HepG2 (cell line): ENCODE results near the gene SNHG17. TPM values are rescaled to one million over a fixed set of nuclear protein-coding genes. Genes with fewer than 3 reads are reported as not detected.
A peak's percentile ranks its signal among the peaks of the same experiment; 100 is the strongest.

Experiments used
- RFX5 ChIP-seq: IDR thresholded peaks from 2 replicates; pipeline ENCODE4 v1.6.1; 2011; ENCODE audit warnings: low read depth, low read length, improper control_type of control experiment
- TBL1XR1 ChIP-seq: fragments of 150-350 bp; IDR thresholded peaks from 2 replicates; pipeline ENCODE4 v1.6.1; 2014; ENCODE audit warnings: borderline replicate concordance, low read length; ENCODE audit not compliant: partially characterized antibody
- ZNF33B ChIP-seq: sonication (generic); formaldehyde crosslinking; IDR thresholded peaks from 2 replicates; pipeline ENCODE4 v1.5.1; 2020; ENCODE audit warnings: mild to moderate bottlenecking, missing genetic modification reagents
- ZNF572 ChIP-seq: sonication (generic); formaldehyde crosslinking; IDR thresholded peaks from 2 replicates; pipeline ENCODE4 v1.5.1; 2020; ENCODE audit warnings: mild to moderate bottlenecking, missing genetic modification reagents
- ZNF790 ChIP-seq: sonication (generic); formaldehyde crosslinking; IDR thresholded peaks from 2 replicates; pipeline ENCODE4 v1.8.0; 2022; ENCODE audit warnings: missing genetic modification reagents, mild to moderate bottlenecking, borderline replicate concordance
- polyA plus RNA-seq, 8 experiments: library from polyadenylated mRNA; depleted of rRNA in 3 of 8; stranded (reverse) in 7 of 8; unstranded in 1 of 8; fragments of >200 nt; fragmentation: Illumina TruSeq in 4 of 8; extraction: Trizol in 4 of 8; gene quantifications; 2 replicates each; pipeline versions ENCODE4 v1.2.1 to v1.2.3, GENCODE V29; 2011 to 2016; ENCODE audit warnings: low read depth in 4 of 8, missing spikeins in 1 of 8, mixed read lengths in 1 of 8; ENCODE audit not compliant: insufficient read depth in 1 of 8
- total RNA-seq, 5 experiments: library from RNA; depleted of rRNA; stranded (reverse); fragments of >200 nt; fragmentation: Illumina TruSeq; extraction: Trizol; gene quantifications; 2 replicates each; pipeline ENCODE4 v1.2.3, GENCODE V29; 2016; ENCODE audit warnings: low read depth in 1 of 5
- TF ChIP-seq, protein P1 (sequence below): sonication (generic); formaldehyde crosslinking; IDR thresholded peaks from 2 replicates; pipeline ENCODE4 v1.4.0; 2020; ENCODE audit warnings: missing genetic modification reagents, borderline replicate concordance
- TF ChIP-seq, protein P2 (sequence below): IDR thresholded peaks from 2 replicates; pipeline ENCODE4 v1.6.1; 2016; ENCODE audit warnings: mild to moderate bottlenecking
- TF ChIP-seq, protein P3 (sequence below): sonication (generic); formaldehyde crosslinking; IDR thresholded peaks from 2 replicates; pipeline ENCODE4 v1.4.0; 2020; ENCODE audit warnings: mild to moderate bottlenecking, low read depth, missing genetic modification reagents
- TF ChIP-seq, protein P4 (sequence below): sonication (generic); formaldehyde crosslinking; IDR thresholded peaks from 2 replicates; pipeline ENCODE4 v1.9.0; 2021; ENCODE audit warnings: missing genetic modification reagents, borderline replicate concordance
- TF ChIP-seq, protein P5 (sequence below): sonication (generic); formaldehyde crosslinking; IDR thresholded peaks from 2 replicates; pipeline ENCODE4 v1.5.1; 2020; ENCODE audit warnings: mild to moderate bottlenecking, missing genetic modification reagents
- TF ChIP-seq, protein P6 (sequence below): sonication (generic); formaldehyde crosslinking; IDR thresholded peaks from 2 replicates; pipeline ENCODE4 v1.5.0; 2020; ENCODE audit warnings: mild to moderate bottlenecking, missing genetic modification reagents

Gene SNHG17
- total and polyA plus RNA-seq, 2 of the 13 experiments (the other 11 are each of a cell fraction or from before 2014, with no cell fraction given) = 26.2 to 41.2 TPM

DNA sequence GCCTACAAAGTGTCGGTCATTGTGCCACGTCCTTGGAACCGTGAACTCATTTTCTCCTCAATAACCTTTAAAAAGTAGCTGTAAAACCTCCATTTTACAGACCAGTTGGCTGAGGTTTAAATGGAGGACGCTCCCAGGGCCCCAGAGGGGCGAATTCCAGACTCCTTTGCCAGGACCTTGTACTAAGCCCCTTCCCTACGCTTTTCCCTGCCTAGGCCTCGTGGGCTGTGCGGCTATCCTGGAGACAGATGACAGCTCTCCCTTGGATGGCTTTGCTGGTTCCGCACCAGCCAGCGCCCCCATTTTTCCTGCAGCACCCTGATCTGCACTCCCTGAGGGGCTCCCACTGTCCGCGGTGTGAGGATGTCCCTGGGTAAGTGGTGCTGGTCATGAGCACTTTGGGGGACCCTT is 12.1 kb upstream of the SNHG17 start (continued):
- TF ChIP-seq, protein P1, sequence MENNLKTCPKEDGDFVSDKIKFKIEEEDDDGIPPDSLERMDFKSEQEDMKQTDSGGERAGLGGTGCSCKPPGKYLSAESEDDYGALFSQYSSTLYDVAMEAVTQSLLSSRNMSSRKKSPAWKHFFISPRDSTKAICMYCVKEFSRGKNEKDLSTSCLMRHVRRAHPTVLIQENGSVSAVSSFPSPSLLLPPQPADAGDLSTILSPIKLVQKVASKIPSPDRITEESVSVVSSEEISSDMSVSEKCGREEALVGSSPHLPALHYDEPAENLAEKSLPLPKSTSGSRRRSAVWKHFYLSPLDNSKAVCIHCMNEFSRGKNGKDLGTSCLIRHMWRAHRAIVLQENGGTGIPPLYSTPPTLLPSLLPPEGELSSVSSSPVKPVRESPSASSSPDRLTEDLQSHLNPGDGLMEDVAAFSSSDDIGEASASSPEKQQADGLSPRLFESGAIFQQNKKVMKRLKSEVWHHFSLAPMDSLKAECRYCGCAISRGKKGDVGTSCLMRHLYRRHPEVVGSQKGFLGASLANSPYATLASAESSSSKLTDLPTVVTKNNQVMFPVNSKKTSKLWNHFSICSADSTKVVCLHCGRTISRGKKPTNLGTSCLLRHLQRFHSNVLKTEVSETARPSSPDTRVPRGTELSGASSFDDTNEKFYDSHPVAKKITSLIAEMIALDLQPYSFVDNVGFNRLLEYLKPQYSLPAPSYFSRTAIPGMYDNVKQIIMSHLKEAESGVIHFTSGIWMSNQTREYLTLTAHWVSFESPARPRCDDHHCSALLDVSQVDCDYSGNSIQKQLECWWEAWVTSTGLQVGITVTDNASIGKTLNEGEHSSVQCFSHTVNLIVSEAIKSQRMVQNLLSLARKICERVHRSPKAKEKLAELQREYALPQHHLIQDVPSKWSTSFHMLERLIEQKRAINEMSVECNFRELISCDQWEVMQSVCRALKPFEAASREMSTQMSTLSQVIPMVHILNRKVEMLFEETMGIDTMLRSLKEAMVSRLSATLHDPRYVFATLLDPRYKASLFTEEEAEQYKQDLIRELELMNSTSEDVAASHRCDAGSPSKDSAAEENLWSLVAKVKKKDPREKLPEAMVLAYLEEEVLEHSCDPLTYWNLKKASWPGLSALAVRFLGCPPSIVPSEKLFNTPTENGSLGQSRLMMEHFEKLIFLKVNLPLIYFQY (CRISPR knock-in tag) = no peak
- TF ChIP-seq TBL1XR1 (peak; percentile 13), RFX5 (peak; percentile 94), ZNF572 (CRISPR knock-in tag) (0 out of 2 replicates have a peak, but pooled peaks have one; percentile 4), ZNF33B (CRISPR knock-in tag) (0 out of 2 replicates have a peak, but pooled peaks have one; percentile 10), ZNF790 (no peak)
- TF ChIP-seq, protein P2, sequence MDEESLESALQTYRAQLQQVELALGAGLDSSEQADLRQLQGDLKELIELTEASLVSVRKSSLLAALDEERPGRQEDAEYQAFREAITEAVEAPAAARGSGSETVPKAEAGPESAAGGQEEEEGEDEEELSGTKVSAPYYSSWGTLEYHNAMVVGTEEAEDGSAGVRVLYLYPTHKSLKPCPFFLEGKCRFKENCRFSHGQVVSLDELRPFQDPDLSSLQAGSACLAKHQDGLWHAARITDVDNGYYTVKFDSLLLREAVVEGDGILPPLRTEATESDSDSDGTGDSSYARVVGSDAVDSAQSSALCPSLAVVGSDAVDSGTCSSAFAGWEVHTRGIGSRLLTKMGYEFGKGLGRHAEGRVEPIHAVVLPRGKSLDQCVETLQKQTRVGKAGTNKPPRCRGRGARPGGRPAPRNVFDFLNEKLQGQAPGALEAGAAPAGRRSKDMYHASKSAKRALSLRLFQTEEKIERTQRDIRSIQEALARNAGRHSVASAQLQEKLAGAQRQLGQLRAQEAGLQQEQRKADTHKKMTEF = no peak
- TF ChIP-seq, protein P3, sequence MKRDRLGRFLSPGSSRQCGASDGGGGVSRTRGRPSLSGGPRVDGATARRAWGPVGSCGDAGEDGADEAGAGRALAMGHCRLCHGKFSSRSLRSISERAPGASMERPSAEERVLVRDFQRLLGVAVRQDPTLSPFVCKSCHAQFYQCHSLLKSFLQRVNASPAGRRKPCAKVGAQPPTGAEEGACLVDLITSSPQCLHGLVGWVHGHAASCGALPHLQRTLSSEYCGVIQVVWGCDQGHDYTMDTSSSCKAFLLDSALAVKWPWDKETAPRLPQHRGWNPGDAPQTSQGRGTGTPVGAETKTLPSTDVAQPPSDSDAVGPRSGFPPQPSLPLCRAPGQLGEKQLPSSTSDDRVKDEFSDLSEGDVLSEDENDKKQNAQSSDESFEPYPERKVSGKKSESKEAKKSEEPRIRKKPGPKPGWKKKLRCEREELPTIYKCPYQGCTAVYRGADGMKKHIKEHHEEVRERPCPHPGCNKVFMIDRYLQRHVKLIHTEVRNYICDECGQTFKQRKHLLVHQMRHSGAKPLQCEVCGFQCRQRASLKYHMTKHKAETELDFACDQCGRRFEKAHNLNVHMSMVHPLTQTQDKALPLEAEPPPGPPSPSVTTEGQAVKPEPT (CRISPR knock-in tag) = 0 out of 2 replicates have a peak, but pooled peaks have one; percentile 0
- TF ChIP-seq, protein P4, sequence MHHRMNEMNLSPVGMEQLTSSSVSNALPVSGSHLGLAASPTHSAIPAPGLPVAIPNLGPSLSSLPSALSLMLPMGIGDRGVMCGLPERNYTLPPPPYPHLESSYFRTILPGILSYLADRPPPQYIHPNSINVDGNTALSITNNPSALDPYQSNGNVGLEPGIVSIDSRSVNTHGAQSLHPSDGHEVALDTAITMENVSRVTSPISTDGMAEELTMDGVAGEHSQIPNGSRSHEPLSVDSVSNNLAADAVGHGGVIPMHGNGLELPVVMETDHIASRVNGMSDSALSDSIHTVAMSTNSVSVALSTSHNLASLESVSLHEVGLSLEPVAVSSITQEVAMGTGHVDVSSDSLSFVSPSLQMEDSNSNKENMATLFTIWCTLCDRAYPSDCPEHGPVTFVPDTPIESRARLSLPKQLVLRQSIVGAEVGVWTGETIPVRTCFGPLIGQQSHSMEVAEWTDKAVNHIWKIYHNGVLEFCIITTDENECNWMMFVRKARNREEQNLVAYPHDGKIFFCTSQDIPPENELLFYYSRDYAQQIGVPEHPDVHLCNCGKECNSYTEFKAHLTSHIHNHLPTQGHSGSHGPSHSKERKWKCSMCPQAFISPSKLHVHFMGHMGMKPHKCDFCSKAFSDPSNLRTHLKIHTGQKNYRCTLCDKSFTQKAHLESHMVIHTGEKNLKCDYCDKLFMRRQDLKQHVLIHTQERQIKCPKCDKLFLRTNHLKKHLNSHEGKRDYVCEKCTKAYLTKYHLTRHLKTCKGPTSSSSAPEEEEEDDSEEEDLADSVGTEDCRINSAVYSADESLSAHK (CRISPR knock-in tag) = 0 out of 2 replicates have a peak, but pooled peaks have one; percentile 33
- TF ChIP-seq, protein P5, sequence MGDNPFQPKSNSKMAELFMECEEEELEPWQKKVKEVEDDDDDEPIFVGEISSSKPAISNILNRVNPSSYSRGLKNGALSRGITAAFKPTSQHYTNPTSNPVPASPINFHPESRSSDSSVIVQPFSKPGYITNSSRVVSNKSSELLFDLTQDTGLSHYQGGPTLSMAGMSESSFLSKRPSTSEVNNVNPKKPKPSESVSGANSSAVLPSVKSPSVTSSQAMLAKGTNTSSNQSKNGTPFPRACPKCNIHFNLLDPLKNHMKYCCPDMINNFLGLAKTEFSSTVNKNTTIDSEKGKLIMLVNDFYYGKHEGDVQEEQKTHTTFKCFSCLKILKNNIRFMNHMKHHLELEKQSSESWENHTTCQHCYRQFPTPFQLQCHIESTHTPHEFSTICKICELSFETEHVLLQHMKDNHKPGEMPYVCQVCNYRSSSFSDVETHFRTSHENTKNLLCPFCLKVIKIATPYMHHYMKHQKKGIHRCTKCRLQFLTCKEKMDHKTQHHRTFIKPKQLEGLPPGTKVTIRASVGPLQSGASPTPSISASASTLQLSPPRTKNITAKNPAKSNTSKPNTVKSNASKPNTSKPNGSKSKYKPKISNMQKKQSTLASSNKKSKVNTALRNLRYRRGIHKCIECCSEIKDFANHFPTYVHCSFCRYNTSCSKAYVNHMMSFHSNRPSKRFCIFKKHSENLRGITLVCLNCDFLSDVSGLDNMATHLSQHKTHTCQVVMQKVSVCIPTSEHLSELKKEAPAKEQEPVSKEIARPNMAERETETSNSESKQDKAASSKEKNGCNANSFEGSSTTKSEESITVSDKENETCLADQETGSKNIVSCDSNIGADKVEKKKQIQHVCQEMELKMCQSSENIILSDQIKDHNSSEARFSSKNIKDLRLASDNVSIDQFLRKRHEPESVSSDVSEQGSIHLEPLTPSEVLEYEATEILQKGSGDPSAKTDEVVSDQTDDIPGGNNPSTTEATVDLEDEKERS (CRISPR knock-in tag) = no peak
- TF ChIP-seq, protein P6, sequence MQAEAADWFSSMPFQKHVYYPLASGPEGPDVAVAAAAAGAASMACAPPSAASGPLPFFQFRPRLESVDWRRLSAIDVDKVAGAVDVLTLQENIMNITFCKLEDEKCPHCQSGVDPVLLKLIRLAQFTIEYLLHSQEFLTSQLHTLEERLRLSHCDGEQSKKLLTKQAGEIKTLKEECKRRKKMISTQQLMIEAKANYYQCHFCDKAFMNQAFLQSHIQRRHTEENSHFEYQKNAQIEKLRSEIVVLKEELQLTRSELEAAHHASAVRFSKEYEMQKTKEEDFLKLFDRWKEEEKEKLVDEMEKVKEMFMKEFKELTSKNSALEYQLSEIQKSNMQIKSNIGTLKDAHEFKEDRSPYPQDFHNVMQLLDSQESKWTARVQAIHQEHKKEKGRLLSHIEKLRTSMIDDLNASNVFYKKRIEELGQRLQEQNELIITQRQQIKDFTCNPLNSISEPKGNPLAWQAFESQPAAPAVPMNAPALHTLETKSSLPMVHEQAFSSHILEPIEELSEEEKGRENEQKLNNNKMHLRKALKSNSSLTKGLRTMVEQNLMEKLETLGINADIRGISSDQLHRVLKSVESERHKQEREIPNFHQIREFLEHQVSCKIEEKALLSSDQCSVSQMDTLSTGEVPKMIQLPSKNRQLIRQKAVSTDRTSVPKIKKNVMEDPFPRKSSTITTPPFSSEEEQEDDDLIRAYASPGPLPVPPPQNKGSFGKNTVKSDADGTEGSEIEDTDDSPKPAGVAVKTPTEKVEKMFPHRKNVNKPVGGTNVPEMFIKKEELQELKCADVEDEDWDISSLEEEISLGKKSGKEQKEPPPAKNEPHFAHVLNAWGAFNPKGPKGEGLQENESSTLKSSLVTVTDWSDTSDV (CRISPR knock-in tag) = no peak
